Mucosa of rectum (tissue), 2 donors: Measurements from ENCODE around the gene CSNK2B.

Experiments used
- H3K27ac ChIP-seq, 2 donors: one replicate each; pipeline ENCODE4 v1.7.0; 2013; ENCODE audit warnings: inconsistent platforms in 2 of 2, low read depth in 2 of 2, low read length in 2 of 2
- H3K27me3 ChIP-seq, 2 donors: one replicate each; pipeline ENCODE4 v1.7.0; 2013; ENCODE audit warnings: low read length in 2 of 2; ENCODE audit not compliant: control insufficient read depth in 2 of 2, insufficient read depth in 2 of 2
- H3K36me3 ChIP-seq, 2 donors: one replicate each; pipeline ENCODE4 v1.7.0; 2013; ENCODE audit warnings: low read length in 2 of 2; ENCODE audit not compliant: control insufficient read depth in 2 of 2, insufficient read depth in 2 of 2
- H3K4me1 ChIP-seq, 2 donors: one replicate each; pipeline ENCODE4 v1.7.0; 2013; ENCODE audit warnings: low read length in 2 of 2, mild to moderate bottlenecking in 1 of 2; ENCODE audit not compliant: control insufficient read depth in 2 of 2, insufficient read depth in 2 of 2
- H3K4me3 ChIP-seq, 2 donors: one replicate each; pipeline ENCODE4 v1.7.0; 2013; ENCODE audit warnings: low read length in 2 of 2
- H3K9ac ChIP-seq, 2 donors: one replicate each; pipeline ENCODE4 v1.7.0; 2013; ENCODE audit warnings: low read length in 2 of 2, low read depth in 1 of 2, mild to moderate bottlenecking in 1 of 2
- H3K9me3 ChIP-seq, 2 donors: one replicate each; pipeline ENCODE4 v1.7.0; 2013; ENCODE audit warnings: low read length in 2 of 2; ENCODE audit not compliant: control insufficient read depth in 2 of 2
- donor health status: healthy.
- donor health status: Normal muscosa, but diverticular disease.

Gene CSNK2B

GRCh38 chr6:31689249-31690110 lies 23.6 kb downstream of the CSNK2B start:
- H3K27me3 ChIP-seq = no peaks in the 10 kb centered on the region
- no peak overlapping the region for H3K4me3 ChIP-seq
- H3K4me1 ChIP-seq = peaks cover 8 to 19% of the 10 kb centered on the region in 2 donors
- H3K9me3 ChIP-seq = no peaks in the 10 kb centered on the region
- H3K36me3 ChIP-seq = peaks cover 62 to 73% of the 10 kb centered on the region in 2 donors
- peak overlapping the region; percentile 35 to 42 for H3K27ac ChIP-seq
- peak overlapping the region in 1 of 2 donors; percentile 1 for H3K9ac ChIP-seq

GRCh38 chr6:31690231-31691077 lies 24.6 kb downstream of the CSNK2B start:
- no peak overlapping the region for H3K4me3 ChIP-seq
- H3K9ac ChIP-seq = peak overlapping the region in 1 of 2 donors; percentile 1
- no peaks in the 10 kb centered on the region for H3K27me3 ChIP-seq
- H3K4me1 ChIP-seq = peaks cover 8 to 19% of the 10 kb centered on the region in 2 donors
- no peaks in the 10 kb centered on the region for H3K9me3 ChIP-seq
- H3K36me3 ChIP-seq = peaks cover 69 to 81% of the 10 kb centered on the region in 2 donors
- peak overlapping the region; percentile 56 to 64 for H3K27ac ChIP-seq

- H3K27me3 ChIP-seq = no peaks in the 10 kb centered on the region
- peaks cover 69 to 81% of the 10 kb centered on the region in 2 donors for H3K36me3 ChIP-seq
- peak overlapping the region; percentile 56 to 64 for H3K27ac ChIP-seq
- no peak overlapping the region for H3K4me3 ChIP-seq
- H3K4me1 ChIP-seq = peaks cover 8 to 19% of the 10 kb centered on the region in 2 donors
- no peaks in the 10 kb centered on the region for H3K9me3 ChIP-seq
- H3K9ac ChIP-seq = no peak overlapping the region
Observed at GRCh38 chr6:31691078-31691463, 25.2 kb downstream of the CSNK2B start.

GRCh38 chr6:31691564-31692108 lies 25.8 kb downstream of the CSNK2B start:
- Histone ChIP-seq H3K4me3 (no peak overlapping the region), H3K27ac (no peak overlapping the region), H3K27me3 (no peaks in the 10 kb centered on the region), H3K9ac (no peak overlapping the region), H3K4me1 (peaks cover 8 to 19% of the 10 kb centered on the region in 2 donors), H3K36me3 (peaks cover 69 to 80% of the 10 kb centered on the region in 2 donors), H3K9me3 (no peaks in the 10 kb centered on the region)

- Histone ChIP-seq H3K9me3 (no peaks in the 10 kb centered on the region), H3K4me1 (peaks cover 8 to 19% of the 10 kb centered on the region in 2 donors), H3K36me3 (peaks cover 69 to 75% of the 10 kb centered on the region in 2 donors), H3K4me3 (no peak overlapping the region), H3K27me3 (no peaks in the 10 kb centered on the region), H3K9ac (no peak overlapping the region), H3K27ac (no peak overlapping the region)
Observed at GRCh38 chr6:31692353-31692752, 26.5 kb downstream of the CSNK2B start.

- Histone ChIP-seq H3K27ac (no peak overlapping the region), H3K27me3 (no peaks in the 10 kb centered on the region), H3K9me3 (no peaks in the 10 kb centered on the region), H3K4me3 (no peak overlapping the region), H3K9ac (no peak overlapping the region), H3K4me1 (peaks cover 8 to 19% of the 10 kb centered on the region in 2 donors), H3K36me3 (peaks cover 68 to 74% of the 10 kb centered on the region in 2 donors)
Observed at GRCh38 chr6:31692886-31693285, 27.0 kb downstream of the CSNK2B start.

- no peaks in the 10 kb centered on the region for H3K27me3 ChIP-seq
- H3K36me3 ChIP-seq = peaks cover 61 to 68% of the 10 kb centered on the region in 2 donors
- H3K9ac ChIP-seq = no peak overlapping the region
- H3K4me3 ChIP-seq = no peak overlapping the region
- H3K4me1 ChIP-seq = peaks cover 8 to 19% of the 10 kb centered on the region in 2 donors
- no peak overlapping the region for H3K27ac ChIP-seq
- H3K9me3 ChIP-seq = no peaks in the 10 kb centered on the region
Observed at GRCh38 chr6:31693535-31693934, 27.7 kb downstream of the CSNK2B start.

- H3K9ac ChIP-seq = no peak overlapping the region
- no peaks in the 10 kb centered on the region for H3K9me3 ChIP-seq
- H3K4me3 ChIP-seq = no peak overlapping the region
- H3K36me3 ChIP-seq = peaks cover 37 to 48% of the 10 kb centered on the region in 2 donors
- no peaks in the 10 kb centered on the region for H3K27me3 ChIP-seq
- no peak overlapping the region for H3K27ac ChIP-seq
- H3K4me1 ChIP-seq = peaks cover 17 to 19% of the 10 kb centered on the region in 2 donors
Observed at GRCh38 chr6:31697555-31697954, 31.7 kb downstream of the CSNK2B start.

GRCh38 chr6:31700740-31701401 lies 35.0 kb downstream of the CSNK2B start:
- H3K9me3 ChIP-seq = no peaks in the 10 kb centered on the region
- no peak overlapping the region for H3K27ac ChIP-seq
- H3K9ac ChIP-seq = peak overlapping the region in 1 of 2 donors; percentile 100
- H3K4me3 ChIP-seq = peak overlapping the region in 1 of 2 donors; percentile 20
- H3K36me3 ChIP-seq = peaks cover 16 to 23% of the 10 kb centered on the region in 2 donors
- H3K27me3 ChIP-seq = no peaks in the 10 kb centered on the region
- peaks cover 17 to 24% of the 10 kb centered on the region in 2 donors for H3K4me1 ChIP-seq
